Erythroblast (primary cell): ENCODE results near the gene LIN37.
A peak's percentile ranks its signal among the peaks of the same experiment; 100 is the strongest.

Source experiments
- DNase-seq, 2 experiments: peaks; one replicate each; lab custom pipeline; 2025; lab: John Stamatoyannopoulos, UW
- GATA1 ChIP-seq: IDR thresholded peaks from 2 replicates; pipeline ENCODE4 v1.6.1; 2011; ENCODE audit warnings: low read depth, mild to moderate bottlenecking, control low read depth, low read length, moderate library complexity
- POLR2A ChIP-seq: IDR thresholded peaks from 2 replicates; pipeline ENCODE4 v1.6.1; 2011; ENCODE audit warnings: mild to moderate bottlenecking, low read length

The LIN37 gene

GRCh38 chr19:35745328-35746086 is 2.9 kb upstream of the LIN37 start, which contains the start of the genes PSENEN and U2AF1L4:
Gene PSENEN, plus strand, starts transcription at chr19:35745651. Its CDS starts 280 bp downstream, at chr19:35745931.
Gene U2AF1L4, minus strand, starts transcription at chr19:35745418. Its CDS starts 27 bp downstream, at chr19:35745391.
- DNase-seq: peak; percentile 99 to 100
- TF ChIP-seq GATA1 (no peak), POLR2A (peak; percentile 46)

DNA sequence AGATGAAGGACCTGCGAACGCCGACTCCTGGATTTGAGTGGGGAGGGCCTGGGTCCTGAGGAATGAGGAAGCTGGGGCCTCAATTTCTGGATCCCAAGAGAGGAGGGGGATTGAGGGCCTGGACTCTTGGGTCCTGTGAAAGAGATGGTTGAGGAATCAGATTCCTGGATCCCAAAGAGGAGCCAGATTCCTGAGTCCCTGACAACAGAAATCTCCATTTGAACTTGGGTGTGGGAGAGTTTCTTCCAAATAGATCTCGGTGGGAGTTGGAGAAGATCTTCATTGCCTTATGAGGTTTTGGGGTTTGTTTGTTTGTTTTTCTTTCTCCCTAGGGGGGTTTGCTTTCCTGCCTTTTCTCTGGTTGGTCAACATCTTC is 2.3 kb upstream of the LIN37 start:
- TF ChIP-seq GATA1: no peak
- no peak for TF ChIP-seq POLR2A
- DNase-seq: no peak

GRCh38 chr19:35746531-35746930 is 1.8 kb upstream of the LIN37 start:
- no peak for DNase-seq
- TF ChIP-seq POLR2A: no peak
- no peak for TF ChIP-seq GATA1

- TF ChIP-seq POLR2A (no peak), GATA1 (no peak)
- no peak for DNase-seq
These were observed 1.8 kb downstream of the LIN37 start for GRCh38 chr19:35750167-35750566.

DNA sequence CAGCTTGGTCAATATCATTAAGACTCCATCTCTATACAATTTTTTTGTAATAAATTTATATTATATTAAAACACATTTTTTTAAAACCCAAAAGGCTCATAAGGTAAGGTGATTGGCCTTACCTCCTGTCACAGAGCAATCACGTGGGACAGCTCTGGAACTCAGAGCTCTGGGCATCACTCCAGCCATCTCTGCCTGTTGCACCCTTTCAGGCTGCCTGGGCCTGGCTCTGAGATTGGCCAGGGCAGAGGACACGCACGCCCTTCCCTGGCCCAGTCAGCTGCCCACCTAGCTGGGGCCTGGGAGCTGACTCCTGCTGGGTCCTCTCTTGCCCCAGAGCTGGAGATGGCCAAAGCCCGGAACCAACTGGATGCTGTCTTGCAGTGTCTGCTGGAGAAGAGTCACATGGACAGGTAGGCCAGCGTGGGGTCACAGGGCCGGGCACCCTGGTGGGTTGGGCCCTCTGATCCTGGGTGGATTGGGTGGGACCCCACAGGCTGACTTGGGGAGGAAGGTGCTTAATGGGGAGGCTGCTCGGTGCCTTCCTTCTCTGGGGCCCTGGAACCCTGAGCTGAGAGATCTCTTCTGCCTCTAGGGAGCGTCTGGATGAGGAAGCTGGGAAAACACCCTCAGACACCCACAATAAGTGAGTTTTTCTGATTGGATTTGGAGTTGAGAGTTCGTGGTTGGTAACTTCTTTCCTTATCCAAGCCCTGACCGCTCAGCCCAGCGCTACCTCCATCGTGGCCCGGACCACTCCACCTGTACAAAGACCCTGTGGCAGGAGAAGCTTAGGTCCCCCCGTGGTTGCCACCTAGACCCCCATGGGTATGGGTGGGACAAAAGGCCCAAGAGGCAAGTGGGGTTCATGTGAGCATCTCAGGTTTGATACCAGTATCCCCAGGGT is 3.7 kb downstream of the LIN37 start:
- DNase-seq: no peak
- TF ChIP-seq POLR2A (no peak), GATA1 (no peak)

- TF ChIP-seq GATA1 (no peak), POLR2A (no peak)
- DNase-seq: no peak
These were observed 4.5 kb downstream of the LIN37 start for GRCh38 chr19:35752746-35753350.

- DNase-seq: no peak
- TF ChIP-seq POLR2A (no peak), GATA1 (no peak)
These were observed 5.4 kb downstream of the LIN37 start for GRCh38 chr19:35753634-35754369.

DNA sequence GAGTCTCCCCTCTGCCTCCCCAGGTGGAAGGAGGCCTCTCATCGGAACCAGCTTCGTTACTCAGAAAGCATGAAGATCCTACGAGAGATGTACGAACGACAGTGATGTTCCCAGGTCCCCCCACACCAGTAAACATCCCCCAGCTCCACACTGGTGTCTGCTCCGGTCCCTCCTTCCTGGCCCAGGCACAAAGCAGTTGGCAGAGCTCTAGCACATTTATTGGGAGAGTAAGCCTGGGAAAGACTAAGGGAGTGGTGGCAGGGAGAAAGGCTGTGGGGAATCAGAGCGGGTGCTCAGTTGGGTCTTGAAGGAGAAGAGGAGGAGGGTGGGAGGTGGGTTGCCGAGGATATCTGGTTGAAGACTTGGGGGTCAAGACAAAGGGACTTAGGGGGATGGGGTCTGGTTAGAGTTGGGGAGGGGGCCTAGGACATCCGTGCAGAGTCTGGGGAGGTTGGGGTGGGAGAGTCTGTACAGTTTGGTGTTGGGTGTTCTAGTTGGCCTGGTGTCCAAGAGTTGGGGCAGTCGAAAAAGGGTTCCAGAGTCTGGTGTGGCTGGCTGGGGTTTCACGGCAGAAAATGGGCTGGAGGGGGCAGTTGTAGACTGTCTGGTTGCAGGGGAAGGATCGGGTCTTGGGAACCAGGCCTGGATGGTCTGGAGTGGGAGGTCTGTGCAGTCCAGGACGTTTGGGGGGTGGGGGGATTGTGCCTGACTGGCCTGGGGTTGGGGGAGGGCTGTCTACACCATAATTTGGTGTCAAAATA is 6.2 kb downstream of the LIN37 start:
- no peak for DNase-seq
- no peak for TF ChIP-seq GATA1
- no peak for TF ChIP-seq POLR2A

GRCh38 chr19:35755131-35755549 is 6.8 kb downstream of the LIN37 start:
- no peak for TF ChIP-seq GATA1
- TF ChIP-seq POLR2A: no peak
- no peak for DNase-seq

DNA sequence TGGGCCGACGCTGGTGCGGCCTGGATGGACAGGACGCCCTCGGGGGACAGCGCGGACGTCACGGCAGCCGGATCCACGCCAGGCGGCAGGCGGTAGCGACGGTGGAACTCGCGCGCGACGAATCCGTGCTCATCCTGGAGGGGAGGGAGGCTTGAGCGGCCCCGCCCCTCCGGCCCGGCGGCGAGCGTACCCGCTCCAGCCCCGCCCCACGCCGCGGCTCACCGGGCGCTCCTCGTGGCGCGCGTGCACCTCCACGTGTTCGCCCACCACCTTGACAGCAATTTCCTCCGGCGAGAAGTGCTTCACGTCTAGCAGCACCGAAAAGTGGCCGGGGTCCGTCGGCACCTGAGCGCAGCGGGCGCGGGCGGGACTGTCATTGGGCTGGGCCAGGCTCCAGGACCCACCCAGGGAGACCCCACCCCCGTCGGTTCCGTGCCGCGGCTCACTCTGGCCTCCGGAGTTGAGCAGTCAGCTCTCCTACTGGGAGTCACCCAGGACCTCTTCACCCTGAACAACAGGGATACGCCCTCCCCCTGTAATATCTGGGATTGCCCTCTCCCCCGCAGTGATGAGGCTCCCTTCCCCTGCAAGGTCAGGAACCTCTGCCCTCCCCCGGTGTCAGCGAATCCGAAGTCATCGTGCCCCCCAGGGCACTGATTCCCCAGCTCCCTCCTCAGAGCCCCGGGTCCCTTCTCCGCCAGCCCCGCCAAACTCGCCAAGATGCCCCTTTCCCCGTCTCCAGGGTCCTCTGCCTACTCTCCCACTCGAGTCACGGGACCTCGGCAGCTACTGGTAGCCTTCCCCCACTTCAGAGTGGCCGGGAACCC is 7.4 kb downstream of the LIN37 start:
- DNase-seq: peak; percentile 65 to 78
- TF ChIP-seq POLR2A (no peak), GATA1 (no peak)

- no peak for TF ChIP-seq POLR2A
- no peak for TF ChIP-seq GATA1
- peak; percentile 54 to 61 for DNase-seq
These were observed 8.2 kb downstream of the LIN37 start, which contains the start of gene HSPB6 for GRCh38 chr19:35756377-35757230. Gene HSPB6, minus strand, starts transcription at chr19:35757029. Its CDS starts 21 bp downstream, at chr19:35757008.
